ENCODE data around the gene AIPL1.

GRCh38 chr17:6421700-6422604 is 13.0 kb downstream of the AIPL1 start:
- no peak for TF ChIP-seq POLR2A (IDR thresholded peaks at IDR 0.05; ENCODE audit: extremely low read depth, insufficient read length)
- peak; percentile 59 for TF ChIP-seq CTCF (IDR thresholded peaks at IDR 0.05; ENCODE audit: low read depth, low read length)
- no peak for TF ChIP-seq MYC (IDR thresholded peaks at IDR 0.05; ENCODE audit: low read depth, low read length)
